Measurements from ENCODE around the gene TMBIM1.

- TF ChIP-seq CTCF (IDR thresholded peaks at IDR 0.05) (no peak), POLR2A (IDR thresholded peaks at IDR 0.05) (no peak), EP300 (IDR thresholded peaks at IDR 0.05) (no peak), POLR2AphosphoS5 (IDR thresholded peaks at IDR 0.05) (no peak)
Measured at GRCh38 chr2:218300141-218300540, 7.8 kb upstream of the TMBIM1 start.
